Fibroblast of villous mesenchyme (primary cell): ENCODE measurements around the gene DMC1. TPM values are rescaled to one million over a fixed set of nuclear protein-coding genes. Genes with fewer than 3 reads are reported as not detected.

Experiments used
- DNase-seq: peaks from one replicate; pipeline ENCODE4 v3.0.0-alpha.2; 2010; ENCODE audit warnings: low read depth
- H3K4me3 ChIP-seq: 2 replicates; pipeline ENCODE4 v1.5.1; 2011; ENCODE audit warnings: low read depth, mild to moderate bottlenecking, low read length
- total RNA-seq: library from RNA; depleted of rRNA; stranded (reverse); fragments of >200 nt; gene quantifications from 2 replicates; pipeline ENCODE4 v1.2.3, GENCODE V29; 2012
- TF ChIP-seq, protein P1 (sequence below): IDR thresholded peaks from 2 replicates; pipeline ENCODE4 v1.5.1; 2012; ENCODE audit warnings: low read depth, mild to moderate bottlenecking, low read length; ENCODE audit not compliant: insufficient read depth

DMC1 gene
- total RNA-seq, 1 donor = 6.5 TPM

DNA sequence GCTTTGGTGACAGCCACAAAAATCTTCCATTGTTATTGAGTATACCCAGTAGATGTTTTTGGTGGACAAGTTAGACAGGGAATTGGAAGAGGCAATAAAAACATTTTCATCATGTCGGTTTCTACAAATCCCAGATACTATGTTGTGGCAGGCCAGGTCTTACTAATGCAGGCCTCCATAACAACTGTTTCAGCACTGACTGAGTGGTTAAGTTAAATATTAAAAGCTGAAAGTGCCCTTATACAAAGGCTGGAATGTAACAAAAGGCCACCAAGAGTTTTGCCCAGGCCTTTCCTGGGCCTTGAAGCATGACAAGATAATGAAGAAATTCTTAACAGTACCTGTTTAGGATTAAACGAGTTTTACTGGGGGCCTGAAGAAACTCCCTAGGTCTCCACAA lies 29.3 kb downstream of the DMC1 start:
- TF ChIP-seq, protein P1, sequence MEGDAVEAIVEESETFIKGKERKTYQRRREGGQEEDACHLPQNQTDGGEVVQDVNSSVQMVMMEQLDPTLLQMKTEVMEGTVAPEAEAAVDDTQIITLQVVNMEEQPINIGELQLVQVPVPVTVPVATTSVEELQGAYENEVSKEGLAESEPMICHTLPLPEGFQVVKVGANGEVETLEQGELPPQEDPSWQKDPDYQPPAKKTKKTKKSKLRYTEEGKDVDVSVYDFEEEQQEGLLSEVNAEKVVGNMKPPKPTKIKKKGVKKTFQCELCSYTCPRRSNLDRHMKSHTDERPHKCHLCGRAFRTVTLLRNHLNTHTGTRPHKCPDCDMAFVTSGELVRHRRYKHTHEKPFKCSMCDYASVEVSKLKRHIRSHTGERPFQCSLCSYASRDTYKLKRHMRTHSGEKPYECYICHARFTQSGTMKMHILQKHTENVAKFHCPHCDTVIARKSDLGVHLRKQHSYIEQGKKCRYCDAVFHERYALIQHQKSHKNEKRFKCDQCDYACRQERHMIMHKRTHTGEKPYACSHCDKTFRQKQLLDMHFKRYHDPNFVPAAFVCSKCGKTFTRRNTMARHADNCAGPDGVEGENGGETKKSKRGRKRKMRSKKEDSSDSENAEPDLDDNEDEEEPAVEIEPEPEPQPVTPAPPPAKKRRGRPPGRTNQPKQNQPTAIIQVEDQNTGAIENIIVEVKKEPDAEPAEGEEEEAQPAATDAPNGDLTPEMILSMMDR = no peak
- no peak for DNase-seq
- H3K4me3 ChIP-seq = no peak overlapping the region

DNA sequence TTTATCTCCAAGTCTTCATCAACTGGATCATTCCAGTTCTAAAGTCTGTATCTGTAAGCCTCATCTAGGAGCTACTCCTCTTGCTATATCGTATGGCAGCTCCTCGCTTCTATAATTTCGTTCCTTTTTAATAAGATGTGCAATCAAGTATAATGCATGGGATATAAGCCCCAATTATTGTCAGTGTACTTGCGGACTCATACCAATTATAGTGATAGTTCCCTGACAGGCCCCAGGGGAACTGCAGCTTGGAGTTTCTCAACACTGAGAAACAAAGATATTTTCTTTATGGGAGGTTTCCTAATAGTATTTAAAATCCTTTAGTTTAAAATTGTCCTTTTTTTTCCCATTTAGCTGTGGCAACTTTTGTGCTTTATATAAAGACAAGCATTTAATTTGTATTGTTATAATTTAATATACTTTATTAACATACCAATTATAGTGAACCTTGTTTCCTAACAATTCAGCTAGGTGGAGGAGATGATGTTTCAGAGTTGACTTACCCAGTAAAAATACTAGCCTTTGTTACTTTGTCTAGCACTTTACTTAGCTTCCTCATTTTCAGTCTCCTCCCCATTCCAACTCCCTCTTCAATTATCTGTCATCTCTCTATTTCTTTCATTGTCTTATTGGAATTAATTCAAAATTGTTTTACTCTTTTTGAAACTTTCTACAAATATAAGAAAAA lies 38.6 kb downstream of the DMC1 start:
- TF ChIP-seq, protein P1 = no peak
- DNase-seq = no peak

DNA sequence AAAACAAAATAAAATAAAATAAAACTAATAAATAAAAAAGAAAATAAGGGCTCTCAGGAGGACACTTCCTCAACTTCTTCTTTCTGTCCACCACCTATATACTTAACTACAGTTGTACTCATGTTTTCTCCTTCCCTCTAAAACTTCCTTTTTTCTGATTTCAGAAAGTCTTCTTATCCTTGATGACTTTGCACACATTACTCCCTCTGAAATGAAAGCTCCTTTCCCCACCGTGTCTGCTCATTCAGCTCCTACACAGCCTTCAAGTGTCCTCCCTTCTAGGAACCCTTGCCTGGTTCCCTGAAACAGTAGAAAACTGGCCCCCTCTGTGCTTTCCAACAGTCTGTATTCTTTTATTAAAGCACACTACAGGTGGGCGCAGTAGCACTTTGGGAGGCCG lies 45.6 kb downstream of the DMC1 start:
- DNase-seq = no peak
- H3K4me3 ChIP-seq = no peak overlapping the region
- TF ChIP-seq, protein P1 = no peak

More for the DNA sequence above, 38.6 kb downstream of the DMC1 start:
- H3K4me3 ChIP-seq = no peak overlapping the region

DNA sequence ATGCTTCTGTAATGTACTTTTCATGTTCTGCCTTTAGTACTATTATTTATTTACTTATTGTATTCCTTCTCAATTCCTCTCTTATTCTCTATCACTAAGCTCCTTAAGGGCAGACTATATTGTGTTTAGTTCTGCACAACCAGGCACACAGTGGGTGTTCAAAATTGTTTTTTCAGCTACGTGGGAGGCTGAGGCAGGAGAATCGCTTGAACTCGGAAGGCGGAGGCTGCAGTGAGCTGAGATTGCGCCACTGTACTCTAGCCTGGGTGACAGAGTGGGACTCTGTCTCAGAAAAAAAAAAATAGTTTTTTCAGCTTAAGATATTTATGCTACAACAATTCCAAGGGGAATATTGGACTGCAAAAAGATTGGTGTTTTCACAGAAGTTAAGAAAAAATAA lies 46.5 kb downstream of the DMC1 start:
- DNase-seq = no peak
- no peak overlapping the region for H3K4me3 ChIP-seq
- TF ChIP-seq, protein P1 = no peak

DNA sequence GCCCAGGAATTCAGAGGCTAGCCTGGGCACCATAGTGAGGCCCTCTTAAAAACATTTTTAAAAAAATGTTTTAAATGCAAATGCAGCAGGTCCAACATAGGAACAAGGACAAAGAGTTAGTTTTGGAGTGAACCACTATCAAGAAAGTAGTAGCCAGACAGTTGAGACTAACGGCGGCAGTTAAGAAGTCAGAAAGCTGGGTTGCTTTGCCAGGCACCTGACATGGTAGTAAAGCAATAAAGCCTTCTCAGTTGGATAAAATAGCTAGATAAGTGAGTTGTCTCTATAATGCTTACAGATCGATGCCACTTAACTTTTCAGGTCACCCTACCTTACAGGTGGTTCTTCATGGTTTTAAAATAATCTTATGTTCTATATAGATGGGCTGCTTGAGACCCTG lies 47.0 kb downstream of the DMC1 start:
- no peak overlapping the region for H3K4me3 ChIP-seq
- TF ChIP-seq, protein P1 = no peak
- no peak for DNase-seq

DNA sequence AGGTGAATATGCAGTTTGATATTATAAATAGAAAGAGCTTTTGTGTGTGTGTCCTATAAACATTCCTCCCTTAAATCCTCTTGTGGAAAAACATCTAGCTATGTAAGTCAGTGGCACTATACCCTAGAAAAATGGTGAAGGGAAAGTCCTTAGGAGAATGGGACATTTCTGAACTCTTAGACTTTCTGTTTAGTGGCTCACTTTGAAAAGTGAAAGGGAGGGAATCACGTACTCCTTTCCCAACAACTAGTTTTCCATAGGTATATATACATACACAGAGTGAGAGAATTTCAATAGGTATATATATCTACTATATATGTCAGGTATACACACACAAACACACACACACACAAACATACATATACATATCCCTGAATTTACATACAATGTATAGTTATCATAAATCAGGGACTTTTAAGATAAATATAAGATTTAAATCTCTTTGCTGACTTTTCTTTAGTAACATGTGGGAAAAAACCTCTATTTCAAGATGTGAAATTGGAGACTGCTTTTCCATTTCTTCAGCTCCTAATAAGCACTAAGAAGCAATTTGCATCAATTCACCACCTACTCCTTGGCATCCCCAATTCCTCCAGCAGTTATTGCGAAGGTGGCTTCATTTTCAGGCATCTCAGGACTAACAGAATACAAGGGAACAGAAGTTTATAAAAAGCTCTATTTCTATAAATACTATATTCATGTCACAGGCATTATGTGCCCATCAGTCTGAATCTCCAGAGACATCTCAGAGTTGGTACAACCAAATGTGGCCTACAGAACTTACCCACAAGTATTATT lies 50.3 kb downstream of the DMC1 start:
- TF ChIP-seq, protein P1 = no peak
- H3K4me3 ChIP-seq = no peak overlapping the region
- DNase-seq = no peak
